Measurements from ENCODE around the gene FREM1.

DNA sequence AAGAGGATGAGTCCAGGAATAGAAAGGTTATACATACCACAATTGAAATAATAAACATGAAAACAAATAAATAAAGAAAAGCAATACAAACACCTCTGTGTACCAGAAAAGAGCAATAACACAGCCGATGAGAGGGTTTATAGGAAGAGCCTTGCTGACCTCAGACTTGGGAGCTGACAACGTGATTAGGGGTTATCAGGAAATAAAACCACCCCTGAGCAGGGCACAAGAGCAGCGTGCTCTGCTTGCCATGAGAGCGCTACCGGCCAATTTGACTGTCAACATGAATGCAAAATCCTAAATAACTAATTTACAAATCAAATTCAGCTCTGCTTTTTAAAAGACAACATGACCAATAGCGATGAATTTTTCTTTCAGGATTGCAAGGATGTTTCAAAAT lies 2.6 kb upstream of the FREM1 start:
- TF ChIP-seq SUZ12 (IDR thresholded peaks at IDR 0.05; ENCODE audit: extremely low read depth, insufficient read depth, insufficient read length) (no peak), YY1 (IDR thresholded peaks at IDR 0.05; ENCODE audit: insufficient read depth, insufficient read length) (no peak), ZNF274 (IDR thresholded peaks at IDR 0.05; ENCODE audit: low read depth, low read length) (no peak)

Data from NT2/D1 (cell line).